Measurements from ENCODE around the gene ZNF583.

Gene ZNF583

DNA sequence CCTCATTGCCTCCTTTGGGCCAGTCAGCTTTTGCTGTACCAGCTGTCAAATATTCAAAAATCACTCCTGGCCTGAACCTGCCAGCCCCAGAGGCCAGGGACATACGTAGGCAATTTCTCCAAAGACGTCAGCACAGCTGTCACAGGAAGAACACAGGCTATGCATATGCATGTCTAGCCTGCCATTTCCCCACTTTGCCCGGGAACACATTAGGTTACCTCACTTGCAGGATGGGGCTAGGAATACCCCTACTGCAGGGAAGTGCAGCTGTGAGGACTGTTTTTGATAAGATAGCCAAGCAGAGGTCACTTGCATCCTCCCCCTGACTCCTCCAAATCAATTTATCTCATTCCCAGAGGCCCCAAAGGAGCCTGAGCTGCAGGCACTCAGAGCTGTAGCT lies 70.2 kb downstream of the ZNF583 start:
- no peak for DNase-seq (ENCODE audit: low read depth)

DNA sequence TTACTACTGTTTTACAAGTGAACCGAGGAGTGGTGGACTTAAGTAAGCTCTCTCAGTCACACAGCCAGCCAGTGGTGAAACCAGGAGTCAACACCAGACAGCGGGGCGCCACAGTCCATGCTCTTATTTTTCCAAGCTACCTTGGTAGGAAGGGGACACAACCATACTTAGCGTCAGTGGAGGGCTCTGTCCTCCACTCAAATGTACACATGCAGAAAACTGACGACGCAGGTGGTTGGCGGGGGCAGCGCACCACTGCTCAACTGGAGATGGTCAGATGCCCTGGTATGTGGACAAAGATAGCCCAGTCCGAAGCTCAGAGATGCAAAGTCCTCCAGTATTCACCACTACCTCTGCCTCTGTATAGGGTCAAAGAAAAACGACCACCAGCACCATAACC lies 72.0 kb downstream of the ZNF583 start:
- DNase-seq (ENCODE audit: low read depth), result no peak
